ENCODE data around the gene UBR3.
"Not testable (repeated sequence)": the region's sequence is repeated elsewhere in the genome, so short reads cannot be mapped to it uniquely, and the experiment has no call there.

UBR3 gene

DNA sequence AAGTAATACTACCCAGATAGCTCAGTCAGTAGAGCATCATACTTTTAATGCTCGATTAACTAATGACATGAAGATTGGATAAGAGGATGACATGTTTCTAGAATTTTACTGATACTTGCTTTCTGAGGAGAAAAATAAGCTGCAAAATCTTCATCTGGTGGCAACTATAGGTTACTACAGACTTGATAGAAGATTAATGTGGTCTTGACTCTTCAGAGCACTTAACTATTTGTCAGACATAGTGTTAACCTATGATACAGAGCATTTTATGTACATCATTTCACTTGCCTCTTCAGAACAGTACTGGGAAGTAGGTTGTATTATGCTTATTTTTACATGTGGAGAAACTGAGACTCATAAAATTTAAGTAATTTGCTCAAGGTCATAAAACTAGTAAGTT, 83.9 kb downstream of the UBR3 start:
- no peak overlapping the region for H3K4me3 ChIP-seq (ENCODE audit: low read depth in 1 of 2, low read length in 2 of 2)
- peaks cover 4 to 14% of the 10 kb centered on the region in 2 donors for H3K36me3 ChIP-seq (ENCODE audit: control insufficient read depth in 1 of 2, insufficient read depth in 2 of 2, low read length in 2 of 2)
- no peaks in the 10 kb centered on the region for H3K27me3 ChIP-seq (ENCODE audit: low read depth, low read length)
- no peaks in the 10 kb centered on the region for H3K4me1 ChIP-seq (ENCODE audit: control insufficient read depth in 1 of 2, insufficient read depth in 2 of 2, low read length in 2 of 2)
- no peak overlapping the region for H3K27ac ChIP-seq (ENCODE audit: low read length)
- H3K9me3 ChIP-seq (ENCODE audit: control insufficient read depth in 1 of 2, low read length in 2 of 2), result no peaks in the 10 kb centered on the region

DNA sequence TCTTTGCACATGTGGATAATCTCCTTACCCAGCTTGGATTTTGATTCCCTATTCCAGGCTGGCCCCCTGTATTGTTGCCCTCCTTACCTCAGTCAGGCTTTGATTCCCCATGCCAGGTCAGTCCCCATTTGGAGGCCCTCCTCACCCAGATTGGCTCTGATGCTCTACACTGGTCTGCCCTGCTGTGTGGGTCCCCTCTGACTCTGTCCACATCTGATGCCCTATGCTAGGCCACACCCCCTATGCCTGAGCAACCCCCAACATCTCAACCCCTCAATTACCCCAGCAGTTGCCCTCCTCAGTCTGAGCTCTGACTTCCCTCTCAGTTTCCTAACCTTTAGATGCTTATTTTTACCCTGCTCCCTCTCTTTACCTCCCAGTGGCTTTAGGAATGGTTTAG, 89.4 kb downstream of the UBR3 start:
- Histone ChIP-seq H3K9me3 (ENCODE audit: control insufficient read depth in 1 of 2, low read length in 2 of 2) (no peaks in the 10 kb centered on the region), H3K4me3 (ENCODE audit: low read depth in 1 of 2, low read length in 2 of 2) (no peak overlapping the region), H3K36me3 (ENCODE audit: control insufficient read depth in 1 of 2, insufficient read depth in 2 of 2, low read length in 2 of 2) (peaks cover 7 to 17% of the 10 kb centered on the region in 2 donors), H3K4me1 (ENCODE audit: control insufficient read depth in 1 of 2, insufficient read depth in 2 of 2, low read length in 2 of 2) (no peaks in the 10 kb centered on the region), H3K27me3 (ENCODE audit: low read depth, low read length) (no peaks in the 10 kb centered on the region), H3K27ac (ENCODE audit: low read length) (no peak overlapping the region)

DNA sequence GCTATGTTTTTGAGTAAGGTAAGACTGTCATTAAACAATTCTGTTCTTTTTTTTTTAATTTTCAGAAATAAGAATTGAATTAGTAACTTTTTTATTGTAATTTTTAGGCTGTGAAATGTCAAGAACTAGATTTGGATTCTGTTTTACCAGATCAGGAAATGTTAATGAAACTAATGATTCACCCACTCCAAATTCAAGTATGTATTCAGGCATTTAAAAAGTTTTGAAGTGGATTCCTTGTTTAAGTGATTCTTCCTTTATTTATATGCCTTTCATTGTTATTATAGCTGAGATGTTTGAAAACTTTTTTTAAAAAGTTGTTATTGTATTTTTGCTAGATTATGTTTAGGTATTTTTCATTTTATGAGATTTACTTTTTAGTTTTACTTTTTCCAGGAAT, 96.7 kb downstream of the UBR3 start:
- Histone ChIP-seq H3K4me1 (ENCODE audit: control insufficient read depth in 1 of 2, insufficient read depth in 2 of 2, low read length in 2 of 2) (no peaks in the 10 kb centered on the region), H3K27me3 (ENCODE audit: low read depth, low read length) (no peaks in the 10 kb centered on the region), H3K36me3 (ENCODE audit: control insufficient read depth in 1 of 2, insufficient read depth in 2 of 2, low read length in 2 of 2) (peaks cover 8 to 15% of the 10 kb centered on the region in 2 donors), H3K9me3 (ENCODE audit: control insufficient read depth in 1 of 2, low read length in 2 of 2) (no peaks in the 10 kb centered on the region), H3K27ac (ENCODE audit: low read length) (no peak overlapping the region), H3K4me3 (ENCODE audit: low read depth in 1 of 2, low read length in 2 of 2) (no peak overlapping the region)

GRCh38 chr2:169925968-169926367, 98.7 kb downstream of the UBR3 start:
- no peaks in the 10 kb centered on the region for H3K27me3 ChIP-seq (ENCODE audit: low read depth, low read length)
- no peaks in the 10 kb centered on the region for H3K9me3 ChIP-seq (ENCODE audit: control insufficient read depth in 1 of 2, low read length in 2 of 2)
- H3K4me1 ChIP-seq (ENCODE audit: control insufficient read depth in 1 of 2, insufficient read depth in 2 of 2, low read length in 2 of 2), result no peaks in the 10 kb centered on the region
- no peak overlapping the region for H3K27ac ChIP-seq (ENCODE audit: low read length)
- H3K36me3 ChIP-seq (ENCODE audit: control insufficient read depth in 1 of 2, insufficient read depth in 2 of 2, low read length in 2 of 2), result peaks cover 8 to 15% of the 10 kb centered on the region in 2 donors
- no peak overlapping the region for H3K4me3 ChIP-seq (ENCODE audit: low read depth in 1 of 2, low read length in 2 of 2)

- H3K4me1 ChIP-seq (ENCODE audit: control insufficient read depth in 1 of 2, insufficient read depth in 2 of 2, low read length in 2 of 2), result no peaks in the 10 kb centered on the region
- no peaks in the 10 kb centered on the region for H3K9me3 ChIP-seq (ENCODE audit: control insufficient read depth in 1 of 2, low read length in 2 of 2)
- H3K36me3 ChIP-seq (ENCODE audit: control insufficient read depth in 1 of 2, insufficient read depth in 2 of 2, low read length in 2 of 2), result peaks cover 8 to 12% of the 10 kb centered on the region in 2 donors
- H3K27ac ChIP-seq (ENCODE audit: low read length), result no peak overlapping the region
- H3K27me3 ChIP-seq (ENCODE audit: low read depth, low read length), result no peaks in the 10 kb centered on the region
- H3K4me3 ChIP-seq (ENCODE audit: low read depth in 1 of 2, low read length in 2 of 2), result no peak overlapping the region
Observed at GRCh38 chr2:169928463-169928864, 101.2 kb downstream of the UBR3 start.

GRCh38 chr2:169933124-169933711, 106.0 kb downstream of the UBR3 start:
- no peaks in the 10 kb centered on the region for H3K27me3 ChIP-seq (ENCODE audit: low read depth, low read length)
- H3K4me3 ChIP-seq (ENCODE audit: low read depth in 1 of 2, low read length in 2 of 2), result no peak overlapping the region
- no peak overlapping the region for H3K27ac ChIP-seq (ENCODE audit: low read length)
- H3K9me3 ChIP-seq (ENCODE audit: control insufficient read depth in 1 of 2, low read length in 2 of 2), result no peaks in the 10 kb centered on the region
- H3K36me3 ChIP-seq (ENCODE audit: control insufficient read depth in 1 of 2, insufficient read depth in 2 of 2, low read length in 2 of 2), result peaks cover 0 to 5% of the 10 kb centered on the region in 2 donors
- H3K4me1 ChIP-seq (ENCODE audit: control insufficient read depth in 1 of 2, insufficient read depth in 2 of 2, low read length in 2 of 2), result no peaks in the 10 kb centered on the region

GRCh38 chr2:169936652-169937051, 109.4 kb downstream of the UBR3 start:
- not testable (repeated sequence) for H3K36me3 ChIP-seq (ENCODE audit: control insufficient read depth in 1 of 2, insufficient read depth in 2 of 2, low read length in 2 of 2); H3K4me3 ChIP-seq (ENCODE audit: low read depth in 1 of 2, low read length in 2 of 2); H3K27ac ChIP-seq (ENCODE audit: low read length); H3K9me3 ChIP-seq (ENCODE audit: control insufficient read depth in 1 of 2, low read length in 2 of 2); H3K4me1 ChIP-seq (ENCODE audit: control insufficient read depth in 1 of 2, insufficient read depth in 2 of 2, low read length in 2 of 2); H3K27me3 ChIP-seq (ENCODE audit: low read depth, low read length)

DNA sequence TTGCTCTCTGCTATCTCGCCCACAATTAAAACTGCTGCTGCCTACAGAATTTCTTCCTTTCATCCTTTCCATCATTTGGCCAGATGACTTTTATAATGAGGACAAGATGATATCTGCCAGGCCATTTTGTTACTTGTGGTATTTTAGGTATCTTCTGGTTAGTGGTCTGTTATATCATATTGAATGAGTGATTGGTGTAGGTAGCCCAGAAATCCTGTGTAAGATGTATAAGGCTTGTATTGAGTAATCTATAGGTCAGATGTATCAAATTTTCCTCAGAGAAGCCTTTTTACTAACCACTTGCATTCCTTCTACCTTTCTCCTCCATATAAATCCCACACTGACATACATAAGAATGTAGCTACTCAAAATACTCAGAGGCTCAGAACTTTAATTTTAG, 118.3 kb downstream of the UBR3 start:
- H3K4me3 ChIP-seq (ENCODE audit: low read depth in 1 of 2, low read length in 2 of 2), result no peak overlapping the region
- no peak overlapping the region for H3K27ac ChIP-seq (ENCODE audit: low read length)
- H3K4me1 ChIP-seq (ENCODE audit: control insufficient read depth in 1 of 2, insufficient read depth in 2 of 2, low read length in 2 of 2), result no peaks in the 10 kb centered on the region
- H3K9me3 ChIP-seq (ENCODE audit: control insufficient read depth in 1 of 2, low read length in 2 of 2), result no peaks in the 10 kb centered on the region
- no peaks in the 10 kb centered on the region for H3K27me3 ChIP-seq (ENCODE audit: low read depth, low read length)
- H3K36me3 ChIP-seq (ENCODE audit: control insufficient read depth in 1 of 2, insufficient read depth in 2 of 2, low read length in 2 of 2), result peaks cover 17 to 26% of the 10 kb centered on the region in 2 donors

DNA sequence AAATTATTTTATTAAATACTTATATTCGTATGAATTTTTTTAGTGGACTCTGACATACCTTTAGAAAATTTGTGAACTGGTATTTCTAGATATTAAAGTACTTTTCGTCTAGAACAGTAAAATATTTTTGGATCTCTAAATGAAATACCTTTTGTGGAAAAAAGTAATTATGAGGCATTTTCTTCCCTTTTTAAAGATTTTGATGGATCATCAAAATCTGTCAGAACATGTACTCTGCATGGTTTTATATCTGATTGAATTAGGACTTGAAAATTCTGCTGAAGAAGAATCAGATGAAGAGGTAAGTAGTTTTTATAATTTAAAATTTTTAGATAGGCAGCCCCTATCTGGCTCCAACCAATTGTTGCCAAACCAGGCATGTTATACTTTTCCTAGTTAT, 118.8 kb downstream of the UBR3 start:
- no peak overlapping the region for H3K27ac ChIP-seq (ENCODE audit: low read length)
- no peak overlapping the region for H3K4me3 ChIP-seq (ENCODE audit: low read depth in 1 of 2, low read length in 2 of 2)
- H3K4me1 ChIP-seq (ENCODE audit: control insufficient read depth in 1 of 2, insufficient read depth in 2 of 2, low read length in 2 of 2), result no peaks in the 10 kb centered on the region
- no peaks in the 10 kb centered on the region for H3K27me3 ChIP-seq (ENCODE audit: low read depth, low read length)
- H3K36me3 ChIP-seq (ENCODE audit: control insufficient read depth in 1 of 2, insufficient read depth in 2 of 2, low read length in 2 of 2), result peaks cover 17 to 26% of the 10 kb centered on the region in 2 donors
- H3K9me3 ChIP-seq (ENCODE audit: control insufficient read depth in 1 of 2, low read length in 2 of 2), result no peaks in the 10 kb centered on the region

GRCh38 chr2:169946546-169946945, 119.3 kb downstream of the UBR3 start:
- peaks cover 17 to 26% of the 10 kb centered on the region in 2 donors for H3K36me3 ChIP-seq (ENCODE audit: control insufficient read depth in 1 of 2, insufficient read depth in 2 of 2, low read length in 2 of 2)
- H3K4me1 ChIP-seq (ENCODE audit: control insufficient read depth in 1 of 2, insufficient read depth in 2 of 2, low read length in 2 of 2), result no peaks in the 10 kb centered on the region
- no peak overlapping the region for H3K27ac ChIP-seq (ENCODE audit: low read length)
- H3K9me3 ChIP-seq (ENCODE audit: control insufficient read depth in 1 of 2, low read length in 2 of 2), result no peaks in the 10 kb centered on the region
- no peak overlapping the region for H3K4me3 ChIP-seq (ENCODE audit: low read depth in 1 of 2, low read length in 2 of 2)
- H3K27me3 ChIP-seq (ENCODE audit: low read depth, low read length), result no peaks in the 10 kb centered on the region

DNA sequence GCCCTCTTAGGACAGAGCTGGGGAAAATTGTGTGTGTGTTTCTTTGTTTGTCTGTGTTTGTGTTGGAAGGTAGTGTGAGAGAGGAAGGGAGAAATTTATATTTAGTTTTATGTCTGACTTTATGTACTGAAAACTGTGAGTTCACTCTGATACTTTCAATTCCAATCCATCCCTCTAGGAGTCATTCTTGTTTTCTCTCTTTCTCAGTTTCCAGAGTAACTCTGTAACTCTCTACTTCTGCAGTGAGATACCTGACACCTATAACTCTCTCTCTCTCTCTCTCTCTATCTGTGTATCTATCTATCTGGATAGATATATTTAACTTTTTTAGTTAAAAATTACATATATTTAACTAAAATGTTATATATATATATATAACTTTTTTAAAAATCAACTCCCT, 128.7 kb downstream of the UBR3 start:
- H3K36me3 ChIP-seq (ENCODE audit: control insufficient read depth in 1 of 2, insufficient read depth in 2 of 2, low read length in 2 of 2), result peaks cover 13 to 34% of the 10 kb centered on the region in 2 donors
- no peak overlapping the region for H3K4me3 ChIP-seq (ENCODE audit: low read depth in 1 of 2, low read length in 2 of 2)
- H3K4me1 ChIP-seq (ENCODE audit: control insufficient read depth in 1 of 2, insufficient read depth in 2 of 2, low read length in 2 of 2), result no peaks in the 10 kb centered on the region

DNA sequence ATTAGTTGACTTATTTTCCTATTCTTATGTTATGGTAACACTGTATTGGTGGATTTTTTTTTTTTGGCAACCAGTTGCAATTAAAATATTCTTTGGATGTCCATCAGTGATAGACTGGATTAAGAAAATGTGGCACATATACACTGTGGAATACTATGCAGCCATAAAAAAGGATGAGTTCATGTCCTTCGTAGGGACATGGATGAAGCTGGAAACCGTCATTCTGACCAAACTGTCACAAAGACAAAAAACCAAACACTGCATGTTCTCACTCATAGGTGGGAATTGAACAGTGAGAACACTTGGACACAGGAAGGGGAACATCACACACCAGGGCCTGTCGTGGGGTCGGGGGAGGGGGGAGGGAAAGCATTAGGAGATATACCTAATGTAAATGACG, 130.0 kb downstream of the UBR3 start:
- H3K36me3 ChIP-seq (ENCODE audit: control insufficient read depth in 1 of 2, insufficient read depth in 2 of 2, low read length in 2 of 2), result peaks cover 13 to 39% of the 10 kb centered on the region in 2 donors
- not testable (repeated sequence) for H3K27ac ChIP-seq (ENCODE audit: low read length); H3K9me3 ChIP-seq (ENCODE audit: control insufficient read depth in 1 of 2, low read length in 2 of 2); H3K4me1 ChIP-seq (ENCODE audit: control insufficient read depth in 1 of 2, insufficient read depth in 2 of 2, low read length in 2 of 2); H3K27me3 ChIP-seq (ENCODE audit: low read depth, low read length); H3K4me3 ChIP-seq (ENCODE audit: low read depth in 1 of 2, low read length in 2 of 2)

More for the DNA sequence above, 128.7 kb downstream of the UBR3 start:
- Histone ChIP-seq H3K9me3 (ENCODE audit: control insufficient read depth in 1 of 2, low read length in 2 of 2) (peaks cover 0 to 3% of the 10 kb centered on the region in 2 donors), H3K27me3 (ENCODE audit: low read depth, low read length) (no peaks in the 10 kb centered on the region), H3K27ac (ENCODE audit: low read length) (no peak overlapping the region)

Measured in muscle layer of duodenum (tissue), 2 donors.